ENCODE results near the gene DOC2A.
A peak's percentile ranks its signal among the peaks of the same experiment; 100 is the strongest.
"Not testable (repeated sequence)": the region's sequence is repeated elsewhere in the genome, so short reads cannot be mapped to it uniquely, and the experiment has no call there.

DOC2A gene

GRCh38 chr16:30010844-30011713 is at the start of gene DOC2A:
Gene DOC2A (minus strand): TSS chr16:30011027. CDS start chr16:30010222, 805 bp downstream.
- no peak for DNase-seq (ENCODE audit: low read depth in 2 of 2)

DNA sequence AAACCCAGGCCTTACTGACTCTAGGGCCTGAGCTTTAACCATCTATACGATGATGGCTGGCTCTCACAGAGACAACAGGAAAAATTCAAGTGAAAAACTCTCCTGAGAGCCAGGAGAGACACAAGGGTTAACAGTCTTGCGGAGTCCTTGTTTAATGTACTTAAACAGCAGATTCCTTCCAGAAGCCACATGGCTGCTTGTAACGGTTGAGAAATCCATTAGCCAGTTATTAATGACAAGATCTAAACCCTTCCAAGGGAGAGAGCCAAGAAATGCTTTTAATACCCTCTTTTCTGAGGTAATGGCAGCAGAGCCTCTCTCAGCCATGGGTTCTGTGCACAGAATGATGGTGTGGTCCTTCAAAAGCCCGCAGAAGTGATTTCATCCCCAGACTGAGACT is 49.5 kb upstream of the DOC2A start:
- no peak for DNase-seq (ENCODE audit: low read depth in 2 of 2)

- DNase-seq (ENCODE audit: low read depth in 2 of 2), result no peak
Measured at GRCh38 chr16:30054959-30055553, 44.2 kb upstream of the DOC2A start.

DNA sequence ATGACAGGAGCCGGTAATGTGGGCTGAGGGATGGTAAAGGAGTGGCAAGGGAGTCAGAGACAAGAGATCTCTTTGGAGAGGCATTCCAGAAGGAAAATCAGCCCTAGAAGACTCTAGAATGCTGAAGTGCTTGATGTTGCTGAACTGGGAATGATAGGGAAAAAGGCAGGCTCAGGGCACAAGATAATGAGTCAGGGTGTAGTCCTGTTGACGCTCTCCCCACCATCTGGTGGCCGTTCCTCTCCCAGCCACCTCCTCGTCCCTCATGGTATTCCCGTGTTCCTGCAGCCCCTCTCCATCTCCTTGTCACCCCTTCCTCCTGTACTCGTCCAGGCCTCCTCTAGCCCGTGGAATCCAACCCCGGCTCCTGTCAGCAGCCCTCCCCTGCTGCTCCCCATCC is 43.6 kb upstream of the DOC2A start:
- DNase-seq (ENCODE audit: low read depth in 2 of 2), result no peak

- no peak for DNase-seq (ENCODE audit: low read depth in 2 of 2)
Measured at GRCh38 chr16:30053376-30054015, 42.7 kb upstream of the DOC2A start.

DNA sequence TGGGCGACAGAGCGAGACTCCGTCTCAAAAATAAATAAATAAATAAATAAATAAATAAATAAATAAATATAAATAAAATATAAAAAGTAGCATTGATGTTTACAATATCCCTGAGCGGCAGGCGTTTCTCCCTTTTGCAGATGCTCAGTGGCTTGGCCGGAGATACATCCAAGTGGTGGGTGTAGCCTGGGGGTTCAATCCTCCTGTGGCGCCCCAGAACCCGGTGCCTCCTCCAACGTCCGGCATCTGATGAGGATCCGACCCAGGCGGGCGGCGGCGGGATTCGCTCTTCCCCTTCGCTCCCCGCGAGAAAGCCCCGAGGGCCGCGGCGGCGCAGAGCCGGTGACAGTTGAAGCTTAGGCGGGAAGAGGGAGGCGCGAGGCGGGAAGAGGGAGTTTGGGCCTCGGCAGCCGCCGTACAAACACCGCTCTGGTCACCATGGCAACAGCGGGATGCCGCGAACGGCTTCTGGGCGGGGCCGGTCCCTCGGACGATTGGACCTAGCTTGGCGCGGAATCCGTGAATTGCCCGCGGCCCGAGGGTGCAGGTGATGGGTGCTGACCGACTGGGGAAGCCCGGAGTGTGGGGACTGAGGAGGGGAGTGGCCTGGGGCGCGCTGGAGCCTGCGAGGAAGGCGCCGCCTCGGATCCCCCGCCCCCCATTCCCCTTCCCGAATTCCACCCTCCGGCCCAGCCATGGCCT is 42.0 kb upstream of the DOC2A start:
- DNase-seq (ENCODE audit: low read depth in 2 of 2), result peak; percentile 68 to 71

DNA sequence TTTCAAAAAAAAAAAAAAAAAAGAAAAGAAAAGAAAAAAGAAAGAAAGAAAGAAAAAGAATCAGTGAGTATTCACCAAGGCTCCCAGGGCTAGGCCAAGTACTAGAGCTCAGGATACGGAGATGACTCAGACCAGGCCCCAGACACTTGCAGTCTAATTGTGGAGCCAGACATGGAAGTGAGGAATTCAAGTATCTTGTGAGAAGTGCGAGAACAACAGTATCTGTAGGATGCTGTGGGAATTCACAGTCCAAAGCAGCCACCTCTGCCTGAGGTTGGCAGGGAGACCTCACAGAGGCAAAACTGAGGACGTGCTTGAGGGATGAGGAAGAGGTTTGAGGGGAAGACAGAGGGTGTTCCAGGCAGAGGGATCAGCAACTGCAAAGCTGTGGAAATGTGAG is 40.7 kb upstream of the DOC2A start:
- no peak for DNase-seq (ENCODE audit: low read depth in 2 of 2)

GRCh38 chr16:30049871-30050270 is 39.0 kb upstream of the DOC2A start:
- DNase-seq (ENCODE audit: low read depth in 2 of 2), result no peak

- no peak for DNase-seq (ENCODE audit: low read depth in 2 of 2)
Measured at GRCh38 chr16:30046588-30046987, 35.8 kb upstream of the DOC2A start.

DNA sequence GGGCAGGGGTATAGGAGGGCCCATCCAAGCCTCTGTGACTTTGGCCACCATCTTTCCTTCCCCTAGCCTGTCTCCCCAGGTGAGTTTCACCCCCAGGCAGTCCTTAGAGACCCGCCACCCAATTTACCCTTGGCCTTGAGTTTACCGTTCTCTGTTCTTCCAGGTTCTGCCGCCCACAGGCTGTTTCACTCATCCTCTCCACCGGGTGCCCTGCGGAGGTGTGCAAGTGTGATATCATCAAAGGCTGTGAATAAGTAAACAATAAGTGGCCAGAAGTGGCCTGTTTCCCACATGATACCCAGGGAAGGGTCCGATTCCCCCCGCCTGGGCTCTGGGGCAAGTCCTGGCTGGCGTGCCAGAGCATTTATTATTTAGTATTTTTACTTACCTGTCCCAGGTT is 35.4 kb upstream of the DOC2A start:
- DNase-seq (ENCODE audit: low read depth in 2 of 2), result no peak

DNA sequence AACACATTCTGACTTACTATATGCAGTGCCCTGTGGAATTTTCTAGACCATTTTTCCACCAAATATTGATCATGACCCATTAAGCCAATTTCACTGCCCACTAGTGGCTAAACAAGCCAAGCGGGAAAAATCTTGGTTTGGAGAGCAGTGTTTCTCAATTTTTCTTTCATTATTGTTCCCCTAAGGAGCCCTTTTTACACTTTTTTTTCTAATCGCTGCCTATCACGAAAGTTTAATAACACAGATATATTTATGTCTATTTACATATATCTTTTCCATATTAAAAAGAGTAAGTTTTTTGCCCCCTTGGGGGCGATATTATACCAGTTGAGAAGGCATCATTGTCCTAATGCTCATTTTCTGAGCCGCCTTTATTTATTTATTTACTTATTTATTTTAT is 31.0 kb upstream of the DOC2A start:
- no peak for DNase-seq (ENCODE audit: low read depth in 2 of 2)

DNA sequence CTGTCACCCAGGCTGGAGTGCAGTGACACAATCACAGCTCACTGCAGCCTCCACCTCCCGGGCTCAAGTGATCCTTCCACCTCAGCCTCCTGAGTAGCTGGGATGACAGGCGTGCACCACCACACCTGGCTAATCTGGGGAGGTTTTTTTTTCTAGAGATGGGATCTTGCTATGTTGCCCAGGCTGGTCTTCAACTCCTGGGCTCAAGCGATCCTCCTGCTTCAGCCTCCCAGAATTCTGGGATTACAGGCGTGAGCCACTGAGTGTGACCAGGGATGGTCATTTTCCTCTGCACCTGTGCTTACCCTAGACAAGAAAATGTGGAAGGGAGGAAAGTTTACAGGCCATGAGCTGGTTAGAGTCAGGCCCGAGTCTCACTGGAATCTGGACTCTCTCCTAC is 29.9 kb upstream of the DOC2A start:
- not testable (repeated sequence) for DNase-seq (ENCODE audit: low read depth in 2 of 2)

DNA sequence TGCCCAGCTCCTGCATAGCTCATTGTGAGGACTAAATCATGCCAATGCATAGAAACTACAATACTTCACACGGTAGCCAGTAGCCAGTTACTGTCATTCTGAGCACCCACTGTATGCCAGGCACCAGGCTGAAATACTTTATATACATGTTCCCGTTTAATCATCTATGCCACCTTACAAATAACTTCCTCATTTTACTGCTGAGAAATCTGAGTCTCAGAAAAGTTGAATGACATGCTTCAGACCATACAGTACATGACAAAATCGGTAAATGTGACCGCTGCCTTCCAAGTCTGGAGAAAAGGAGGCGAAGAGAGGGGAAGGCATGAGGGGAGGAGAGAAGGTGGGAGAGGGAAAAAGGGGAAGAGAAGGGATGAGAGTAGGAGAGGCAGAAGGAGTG is 29.4 kb upstream of the DOC2A start:
- DNase-seq (ENCODE audit: low read depth in 2 of 2), result no peak

DNA sequence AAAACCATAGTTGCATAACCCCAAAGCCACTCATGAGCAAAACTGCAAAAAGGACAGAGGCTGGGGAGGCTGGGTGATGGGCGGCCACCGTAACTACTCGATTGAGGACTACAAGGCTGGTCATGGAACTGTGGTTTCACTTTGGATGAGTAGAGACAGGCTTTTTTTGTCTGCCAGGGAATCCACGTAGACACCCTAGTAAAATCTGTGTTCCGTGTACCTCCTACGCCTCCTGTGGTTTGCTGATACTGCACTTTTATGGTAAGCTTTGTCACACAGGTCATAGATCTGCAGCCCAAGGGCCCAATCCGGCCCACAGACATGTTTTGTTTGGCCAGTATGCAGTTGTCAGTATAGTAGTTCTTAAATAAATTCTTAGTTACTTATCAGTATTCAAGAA is 22.4 kb upstream of the DOC2A start:
- DNase-seq (ENCODE audit: low read depth in 2 of 2), result no peak

DNA sequence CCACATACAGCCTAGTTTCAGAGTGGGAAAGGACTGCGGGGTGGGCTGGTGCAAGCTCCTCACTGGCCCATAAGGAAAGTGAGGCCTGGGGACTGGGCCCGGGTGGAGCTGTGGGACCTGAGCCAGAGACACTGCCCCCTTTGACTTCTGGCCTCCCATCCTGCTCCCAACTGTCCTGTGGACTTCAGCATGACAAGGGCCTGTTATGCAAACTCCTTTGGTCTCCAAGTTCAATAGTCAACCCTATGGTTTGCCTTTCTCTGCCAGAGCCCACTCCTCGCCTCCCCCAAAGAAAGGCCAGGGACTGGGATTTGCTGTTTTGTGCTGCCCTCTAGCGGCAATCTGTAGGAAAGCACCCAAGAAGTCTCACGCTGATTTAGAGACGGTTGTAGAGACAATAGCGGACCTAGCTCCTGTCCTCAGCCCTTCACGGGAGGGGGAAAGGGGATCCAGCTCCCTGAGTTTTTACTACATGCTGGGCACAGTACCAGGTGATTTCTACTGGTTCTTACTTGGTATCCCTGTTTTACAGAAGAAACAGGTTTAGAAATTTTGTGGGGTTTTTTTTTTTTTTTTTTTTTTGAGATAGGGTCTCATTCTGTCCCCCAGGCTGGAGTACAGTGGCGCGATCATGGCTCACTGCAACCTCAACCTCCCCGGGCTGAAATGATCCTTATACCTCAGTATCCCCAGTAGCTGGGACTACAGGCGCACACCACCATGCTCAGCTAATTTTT is 21.4 kb upstream of the DOC2A start:
- DNase-seq (ENCODE audit: low read depth in 2 of 2), result no peak

DNA sequence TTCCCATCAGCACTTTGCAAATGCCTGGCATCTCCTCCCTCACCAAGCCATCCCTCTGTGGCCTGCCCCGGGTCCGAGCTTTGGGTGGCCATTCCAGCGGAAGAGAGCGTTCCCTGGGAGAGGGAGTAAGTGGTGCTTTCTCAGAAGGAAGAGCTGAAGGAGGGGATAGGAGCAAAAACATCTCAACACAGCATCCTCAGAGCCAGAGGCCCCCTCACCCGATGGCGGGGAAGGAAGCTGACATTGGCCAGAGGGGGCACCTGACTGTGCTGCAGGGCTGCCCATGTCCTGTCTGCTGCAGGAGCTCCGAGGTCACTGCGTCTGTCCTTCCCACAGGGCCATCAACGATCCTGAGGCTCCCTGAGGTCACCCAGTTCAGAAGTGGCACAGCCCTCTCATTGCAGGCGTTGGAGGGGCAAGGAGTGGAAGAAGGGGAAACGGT is 20.7 kb upstream of the DOC2A start:
- no peak for DNase-seq (ENCODE audit: low read depth in 2 of 2)

DNA sequence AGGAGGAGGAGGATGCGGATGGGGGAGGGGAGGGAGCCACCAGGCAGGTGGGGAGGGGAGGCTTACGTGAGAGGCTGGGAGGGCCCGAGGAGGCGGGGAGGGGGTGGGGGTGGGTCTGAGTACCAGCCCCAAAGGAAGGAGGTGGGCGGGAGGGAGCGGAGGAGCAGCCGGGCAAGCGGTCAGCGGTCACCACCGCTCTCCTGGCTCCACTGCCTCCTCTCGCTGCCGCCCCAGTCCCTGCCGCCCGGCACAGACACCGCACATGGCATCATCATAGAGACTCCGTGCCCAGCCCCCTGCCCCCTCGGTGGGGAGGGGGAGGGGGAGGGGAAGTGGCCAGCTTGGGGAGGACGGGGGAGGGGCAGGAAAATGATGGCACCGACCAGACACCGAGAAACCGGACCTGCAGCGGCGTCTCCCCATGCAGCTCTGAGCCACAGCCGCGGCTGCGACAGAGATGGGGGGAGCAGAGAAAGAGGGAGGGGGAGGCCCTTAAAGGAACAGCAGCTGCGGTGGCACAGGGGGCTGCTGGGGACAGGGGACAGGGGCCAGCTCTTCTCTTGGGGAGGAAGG is 20.1 kb upstream of the DOC2A start, which contains the start of gene TLCD3B:
TLCD3B (minus strand) TSS at position 431 of the 573 bp plus-strand sequence. CDS start 744 bp downstream, outside the sequence.
- DNase-seq (ENCODE audit: low read depth in 2 of 2), result no peak

- DNase-seq (ENCODE audit: low read depth in 2 of 2), result no peak
Measured at GRCh38 chr16:30030011-30030685, 19.3 kb upstream of the DOC2A start.

DNA sequence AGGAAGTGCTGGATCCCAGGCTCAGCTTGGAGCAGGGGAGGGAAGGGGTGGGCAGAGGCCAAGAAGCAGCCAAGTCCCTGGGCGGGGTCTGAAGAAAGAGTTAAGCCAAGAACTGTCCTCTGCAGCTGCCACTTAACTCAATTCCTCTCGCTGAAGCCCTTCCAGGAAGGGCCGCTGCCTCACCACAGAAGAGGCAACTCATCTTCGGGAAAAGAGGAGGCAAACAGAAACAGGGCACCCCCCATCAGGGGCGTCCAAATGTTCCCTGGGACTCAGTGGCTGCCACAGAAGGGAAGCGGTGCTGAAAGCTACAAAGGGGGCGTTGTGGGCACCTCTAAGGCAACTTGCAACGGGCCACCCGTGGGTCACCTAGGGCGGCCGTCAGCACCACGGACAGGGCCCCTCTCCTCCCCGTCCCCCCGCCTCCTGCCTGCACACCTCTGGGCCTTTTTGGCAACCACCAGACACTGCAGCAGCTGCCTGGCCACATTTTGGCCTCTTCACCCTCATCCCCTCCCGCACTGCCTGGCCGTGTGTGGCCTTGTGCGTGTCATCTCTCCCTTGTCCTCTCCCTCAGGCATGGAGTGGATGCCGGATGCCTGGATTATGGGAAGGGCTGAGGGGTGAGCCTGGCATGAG is 17.7 kb upstream of the DOC2A start:
- DNase-seq (ENCODE audit: low read depth in 2 of 2), result no peak

All from fibroblast of skin of left biceps (primary cell).